ENCODE results near the gene SRP68.

The SRP68 gene

DNA sequence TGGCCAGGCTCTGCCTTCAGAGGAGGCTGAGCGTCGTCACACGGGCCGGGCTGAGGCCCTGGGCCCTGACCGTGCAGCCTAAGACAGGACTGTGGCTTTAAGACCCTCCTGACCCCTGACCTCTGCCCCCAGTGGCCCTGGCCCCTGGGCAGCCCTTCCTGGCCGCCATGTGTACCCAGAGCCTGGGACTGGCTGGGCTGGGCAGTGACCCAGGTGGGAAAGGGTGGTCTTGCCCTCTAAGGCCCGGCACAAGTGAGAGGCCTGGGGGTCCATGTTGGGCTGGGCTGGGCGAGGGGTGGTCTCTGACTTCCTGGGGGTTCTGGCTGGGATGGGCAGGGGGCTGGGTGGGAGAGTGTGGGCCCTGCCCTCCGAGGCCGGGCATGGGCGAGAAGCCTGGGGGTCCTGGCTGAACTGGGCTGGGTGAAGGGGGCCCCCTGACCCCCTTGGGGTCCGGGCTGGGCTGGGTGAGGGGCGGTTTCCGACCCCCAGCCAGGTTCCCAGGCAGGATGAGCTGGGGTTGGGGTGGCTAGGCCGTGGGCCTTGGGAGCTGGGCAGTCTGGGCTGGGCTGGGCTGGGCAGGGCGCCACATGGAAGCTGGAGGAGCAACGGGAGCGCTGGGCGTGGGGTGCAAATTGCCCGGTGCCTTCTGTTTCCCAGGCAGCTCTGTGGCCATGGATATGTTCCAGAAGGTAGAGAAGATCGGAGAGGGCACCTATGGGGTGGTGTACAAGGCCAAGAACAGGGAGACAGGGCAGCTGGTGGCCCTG lies 71.4 kb downstream of the SRP68 start, which contains the start of gene CDK3:
CDK3 (plus strand) TSS at position 101 of the 767 bp plus-strand sequence; CDS start at position 672, 571 bp downstream.
- DNase-seq (ENCODE audit: extremely low read depth in 1 of 2, low read depth in 1 of 2): no peak

GRCh38 chr17:76000016-76000754 lies 72.1 kb downstream of the SRP68 start:
- peak; percentile 29 to 31 for DNase-seq (ENCODE audit: extremely low read depth in 1 of 2, low read depth in 1 of 2)

GRCh38 chr17:75998327-75998795 lies 74.0 kb downstream of the SRP68 start:
- DNase-seq (ENCODE audit: extremely low read depth in 1 of 2, low read depth in 1 of 2): no peak

DNA sequence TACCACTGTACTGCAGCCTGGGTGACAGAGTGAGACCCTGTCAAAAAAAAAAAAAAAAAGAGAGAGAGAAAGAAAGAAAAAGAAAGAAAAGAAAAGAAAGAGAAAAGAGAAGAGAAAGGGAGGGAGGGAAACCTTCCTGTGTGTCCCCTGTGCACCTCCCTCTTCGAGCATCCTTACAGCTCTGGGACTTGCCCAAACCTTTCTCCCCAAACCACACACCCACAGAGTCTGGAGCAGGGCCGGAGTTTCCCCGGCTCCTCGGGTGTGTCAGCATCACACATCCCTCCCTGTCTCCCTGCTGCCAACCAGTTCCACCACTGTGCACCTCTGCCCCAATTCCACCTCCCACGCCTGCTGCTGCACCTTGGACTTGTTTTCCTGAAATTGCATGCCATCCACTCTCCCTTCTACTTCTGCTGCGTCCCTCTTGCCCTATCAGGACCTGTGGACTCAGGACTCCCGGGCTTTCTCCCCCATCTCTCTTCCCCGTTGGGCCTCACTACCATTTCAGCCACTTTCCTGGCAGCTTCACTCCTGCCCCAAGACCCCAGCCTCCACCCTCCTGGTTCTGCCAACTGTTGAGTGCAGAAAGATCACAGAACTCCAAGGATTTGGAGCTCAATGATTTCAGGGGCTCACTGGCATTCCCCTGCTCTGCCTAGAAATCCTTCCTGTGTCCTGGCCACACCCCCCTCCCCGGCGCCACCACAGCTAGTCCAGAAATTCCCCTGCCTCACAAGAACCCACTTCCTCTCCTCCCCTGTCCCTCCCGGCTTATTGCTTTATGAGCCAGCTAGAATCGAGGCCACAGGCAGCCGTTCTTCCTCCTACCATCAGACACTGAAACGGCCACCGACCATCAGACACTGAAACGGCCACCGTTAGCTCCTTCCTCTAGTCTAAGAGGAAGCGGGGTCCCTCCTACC lies 75.4 kb downstream of the SRP68 start:
- peak in 1 of 2 donors; percentile 20 for DNase-seq (ENCODE audit: extremely low read depth in 1 of 2, low read depth in 1 of 2)

- no peak for DNase-seq (ENCODE audit: extremely low read depth in 1 of 2, low read depth in 1 of 2)
These were observed 76.9 kb downstream of the SRP68 start for GRCh38 chr17:75995385-75995925.

DNA sequence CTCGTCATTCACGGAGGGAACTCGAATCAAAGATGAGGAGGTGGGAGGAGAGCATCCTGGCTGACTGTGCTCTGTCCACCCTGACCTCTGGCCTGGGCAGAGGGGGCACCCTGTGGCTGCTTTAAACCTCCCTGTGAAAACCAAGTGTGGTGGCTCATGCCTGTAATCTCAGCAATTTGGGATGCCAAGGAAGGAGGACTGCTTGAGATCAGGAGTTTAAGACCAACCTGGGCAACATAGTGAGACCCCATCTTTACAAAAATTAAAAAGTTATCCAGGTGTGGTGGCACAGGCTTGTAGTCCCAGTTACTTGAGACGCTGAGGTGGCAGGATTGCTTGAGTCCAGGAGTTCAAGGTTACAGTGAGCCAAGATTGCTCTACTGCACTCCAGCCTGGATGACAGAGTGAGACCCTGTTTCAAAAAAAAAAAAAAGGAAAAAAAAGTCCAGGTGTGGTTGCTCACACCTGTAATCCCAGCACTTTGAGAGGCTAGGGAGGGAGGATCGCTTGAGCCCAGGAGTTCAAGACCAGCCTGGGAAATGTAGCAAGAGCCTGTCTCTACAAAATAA lies 77.4 kb downstream of the SRP68 start:
- no peak for DNase-seq (ENCODE audit: extremely low read depth in 1 of 2, low read depth in 1 of 2)

DNA sequence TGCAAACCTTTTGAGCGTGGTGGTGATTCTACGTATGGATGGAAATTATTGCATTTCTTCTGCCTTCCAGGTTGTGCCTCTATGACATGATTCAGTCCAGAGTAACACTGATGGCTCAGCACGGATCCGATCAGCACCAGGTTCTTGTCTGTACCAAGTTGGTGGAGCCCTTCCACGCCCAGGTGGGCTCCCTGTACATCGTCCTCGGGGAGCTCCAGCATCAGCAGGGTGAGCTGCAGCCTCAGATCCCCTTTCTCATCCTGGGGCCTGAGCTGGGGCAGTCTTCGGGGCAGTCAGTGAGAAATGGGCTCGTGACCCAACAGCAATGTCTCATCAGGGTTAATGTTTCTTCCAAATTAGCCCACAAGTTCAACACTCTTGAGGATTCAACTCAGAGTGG lies 80.9 kb downstream of the SRP68 start:
- DNase-seq (ENCODE audit: extremely low read depth in 1 of 2, low read depth in 1 of 2): no peak
